IMR-90 (cell line): ENCODE data around the gene ZNF134. TPM values are rescaled to one million over a fixed set of nuclear protein-coding genes. Genes with fewer than 3 reads are reported as not detected.

Experiments
- ATAC-seq: fragments of 200-7000 bp; cut with Tn5 transposase; 2 replicates; pipeline ENCODE4 v1.9.1; 2020; ENCODE audit warnings: low read depth, mild to moderate bottlenecking, moderate library complexity
- BruUV-seq: library from RNA; stranded (reverse); fragments of 400-500 nt; replicated peaks from 2 replicates; lab custom pipeline; 2021; lab: Mats Ljungman, UMichigan
- CTCF ChIA-PET: fragments of 300-600 bp; formaldehyde crosslinking; extraction: SDS; loops from one replicate; lab custom pipeline; 2021; ENCODE audit warnings: antibody characterized with exemption; lab: Yijun Ruan, JAX
- POLR2A ChIA-PET: fragments of 300-600 bp; sonication (Branson Sonifier 250); formaldehyde crosslinking; loops from one replicate; lab custom pipeline; 2022; ENCODE audit warnings: antibody characterized with exemption; ENCODE audit not compliant: unreplicated experiment; lab: Charles Lee
- DNase-seq: peaks from one replicate; pipeline ENCODE4 v3.0.0; 2013
- H2AFZ ChIP-seq: replicated peaks from 2 replicates; pipeline ENCODE3; 2013; ENCODE audit warnings: low read length, mild to moderate bottlenecking; ENCODE audit not compliant: poor library complexity
- H2AK5ac ChIP-seq: 2 replicates; pipeline ENCODE4 v1.6.1; 2013; ENCODE audit warnings: low read depth, low read length, inconsistent platforms
- H2AK9ac ChIP-seq: replicated peaks from 2 replicates; pipeline ENCODE3; 2013; ENCODE audit warnings: mild to moderate bottlenecking, low read depth, low read length, moderate library complexity; ENCODE audit not compliant: poor library complexity
- H2BK120ac ChIP-seq: 2 replicates; pipeline ENCODE4 v1.6.1; 2013; ENCODE audit warnings: low read depth, low read length, inconsistent platforms
- H2BK15ac ChIP-seq: 3 replicates; pipeline ENCODE4 v1.6.1; 2013; ENCODE audit warnings: low read depth, low read length, inconsistent platforms
- H2BK20ac ChIP-seq: 2 replicates; pipeline ENCODE4 v1.6.1; 2013; ENCODE audit warnings: low read depth, mild to moderate bottlenecking, inconsistent platforms, low read length, moderate library complexity
- H2BK5ac ChIP-seq: 2 replicates; pipeline ENCODE4 v1.6.1; 2013; ENCODE audit warnings: mild to moderate bottlenecking, low read depth, low read length, inconsistent platforms; ENCODE audit not compliant: poor library complexity, severe bottlenecking
- H3K14ac ChIP-seq: replicated peaks from 2 replicates; pipeline ENCODE4 v1.6.1; 2013; ENCODE audit warnings: low read depth, low read length, inconsistent platforms
- H3K18ac ChIP-seq: 2 replicates; pipeline ENCODE4 v1.6.1; 2013; ENCODE audit warnings: low read depth, low read length, control low read depth
- H3K23ac ChIP-seq: 2 replicates; pipeline ENCODE4 v1.6.1; 2013; ENCODE audit warnings: low read depth, low read length, inconsistent platforms
- H3K27ac ChIP-seq: 2 replicates; pipeline ENCODE4 v1.5.1; 2013; ENCODE audit warnings: mild to moderate bottlenecking, control low read depth, low read length; ENCODE audit not compliant: insufficient read depth
- H3K27me3 ChIP-seq: 2 replicates; pipeline ENCODE4 v1.6.1; 2013; ENCODE audit warnings: low read length; ENCODE audit not compliant: control insufficient read depth, insufficient read depth
- H3K36me3 ChIP-seq: 2 replicates; pipeline ENCODE4 v1.6.1; 2013; ENCODE audit warnings: low read length, mixed read lengths; ENCODE audit not compliant: control insufficient read depth, insufficient read depth
- H3K4ac ChIP-seq: 2 replicates; pipeline ENCODE4 v1.6.1; 2013; ENCODE audit warnings: low read depth, low read length, inconsistent platforms
- H3K4me1 ChIP-seq: 2 replicates; pipeline ENCODE4 v1.6.1; 2013; ENCODE audit warnings: low read length, mixed read lengths; ENCODE audit not compliant: control insufficient read depth, insufficient read depth
- H3K4me2 ChIP-seq: 2 replicates; pipeline ENCODE4 v1.6.1; 2013; ENCODE audit warnings: low read depth, mild to moderate bottlenecking, control low read depth, low read length, moderate library complexity
- H3K4me3 ChIP-seq: 2 replicates; pipeline ENCODE4 v1.5.1; 2013; ENCODE audit warnings: low read depth, mild to moderate bottlenecking, control low read depth, low read length, moderate library complexity; ENCODE audit not compliant: insufficient read depth
- H3K56ac ChIP-seq: 2 replicates; pipeline ENCODE4 v1.6.1; 2013; ENCODE audit warnings: low read length, inconsistent platforms; ENCODE audit not compliant: insufficient read depth; ENCODE audit errors: extremely low read depth
- H3K79me1 ChIP-seq, 2 experiments: 2 replicates each; pipeline ENCODE4 v1.6.1; 2013; ENCODE audit warnings: low read length in 2 of 2, inconsistent platforms in 1 of 2, low read depth in 1 of 2
- H3K9ac ChIP-seq: 2 replicates; pipeline ENCODE4 v1.6.1; 2013; ENCODE audit warnings: low read depth, low read length, control low read depth
- H3K9me1 ChIP-seq: 2 replicates; pipeline ENCODE4 v1.6.1; 2013; ENCODE audit warnings: low read length, inconsistent platforms; ENCODE audit not compliant: insufficient read depth
- H3K9me3 ChIP-seq: 2 replicates; pipeline ENCODE4 v1.6.1; 2013; ENCODE audit warnings: low read length; ENCODE audit not compliant: control insufficient read depth, insufficient read depth
- H4K20me1 ChIP-seq: 2 replicates; pipeline ENCODE4 v1.6.1; 2013; ENCODE audit warnings: low read length, inconsistent platforms; ENCODE audit not compliant: insufficient read depth
- H4K5ac ChIP-seq: 2 replicates; pipeline ENCODE4 v1.6.1; 2013; ENCODE audit warnings: mild to moderate bottlenecking, low read depth, low read length, control low read depth
- H4K8ac ChIP-seq, 2 experiments: 2 replicates each; pipeline ENCODE4 v1.6.1; 2013; ENCODE audit warnings: low read depth in 2 of 2, low read length in 2 of 2, control low read depth in 1 of 2, inconsistent platforms in 1 of 2
- H4K91ac ChIP-seq: 2 replicates; pipeline ENCODE4 v1.6.1; 2013; ENCODE audit warnings: low read depth, low read length, inconsistent platforms; ENCODE audit not compliant: insufficient read depth
- BHLHE40 ChIP-seq: fragments of 150-350 bp; IDR thresholded peaks from 2 replicates; pipeline ENCODE4 v1.6.1; 2016; ENCODE audit warnings: mild to moderate bottlenecking, low read depth, low read length
- CEBPB ChIP-seq: IDR thresholded peaks from 2 replicates; pipeline ENCODE4 v1.6.1; 2012; ENCODE audit warnings: low read depth, low read length, improper control_type of control experiment
- MAZ ChIP-seq: IDR thresholded peaks from 2 replicates; pipeline ENCODE4 v1.6.1; 2012; ENCODE audit warnings: low read depth, mild to moderate bottlenecking, low read length, improper control_type of control experiment, moderate library complexity, borderline replicate concordance
- MXI1 ChIP-seq: IDR thresholded peaks from 2 replicates; pipeline ENCODE4 v1.6.1; 2012; ENCODE audit warnings: low read depth, mild to moderate bottlenecking, low read length, moderate library complexity, borderline replicate concordance
- NFE2L2 ChIP-seq: fragments of 150-350 bp; IDR thresholded peaks from 2 replicates; pipeline ENCODE4 v1.6.1; 2016; ENCODE audit warnings: low read depth, mild to moderate bottlenecking, low read length
- RFX5 ChIP-seq: IDR thresholded peaks from 2 replicates; pipeline ENCODE4 v1.8.0; 2012; ENCODE audit warnings: low read depth, mild to moderate bottlenecking, low read length, moderate library complexity
- USF2 ChIP-seq: fragments of 150-350 bp; IDR thresholded peaks from 2 replicates; pipeline ENCODE4 v1.6.1; 2017; ENCODE audit warnings: mild to moderate bottlenecking, antibody characterized with exemption, low read length, low read depth
- WGBS, 2 experiments: methylation state at CpG; one replicate each; pipeline versions ENCODE4 v1.1.5 to v1.1.7; 2013; ENCODE audit warnings: missing lambda C conversion rate in 2 of 2; ENCODE audit not compliant: insufficient read length in 1 of 2; ENCODE audit errors: extremely low coverage in 2 of 2; 5-methylcytosine and 5-hydroxymethylcytosine counted together
- dilution Hi-C: fragments of 300-500 bp; cut with HindIII; formaldehyde crosslinking; loops from one replicate; pipeline ENCODE4 v1.14.3; 2018; ENCODE audit warnings: low sequenced_read_pairs; ENCODE audit not compliant: unreplicated experiment
- in situ Hi-C: fragments of 300-500 bp; cut with MboI; formaldehyde crosslinking; loops from 3 replicates; pipeline ENCODE4 v1.14.3; 2019; ENCODE audit warnings: low sequenced_read_pairs, inconsistent platforms, mixed read lengths
- intact Hi-C: fragments of 100-400 bp; cut with micrococcal nuclease; formaldehyde crosslinking; loops from 2 replicates; pipeline ENCODE4 v1.10.0; 2022
- polyA plus RNA-seq, 3 experiments: library from polyadenylated mRNA; depleted of rRNA; stranded (reverse); fragments of >200 nt; gene quantifications; 2 replicates each; pipeline ENCODE4 v1.2.3, GENCODE V29; 2012; ENCODE audit warnings: low replicate concordance in 1 of 3
- total RNA-seq: library from RNA; depleted of rRNA; stranded (reverse); fragments of >200 nt; gene quantifications from 2 replicates; pipeline ENCODE4 v1.2.3, GENCODE V29; 2012
- TF ChIP-seq, protein P1 (sequence below): conservative IDR thresholded peaks from 2 replicates; pipeline ENCODE4 v1.5.1; 2012; ENCODE audit warnings: mild to moderate bottlenecking, low read depth, low read length, improper control_type of control experiment

ZNF134 gene
- total and polyA plus RNA-seq, 2 of the 4 experiments (the other 2 are of a cell fraction), result 6.2 to 31.0 TPM

DNA sequence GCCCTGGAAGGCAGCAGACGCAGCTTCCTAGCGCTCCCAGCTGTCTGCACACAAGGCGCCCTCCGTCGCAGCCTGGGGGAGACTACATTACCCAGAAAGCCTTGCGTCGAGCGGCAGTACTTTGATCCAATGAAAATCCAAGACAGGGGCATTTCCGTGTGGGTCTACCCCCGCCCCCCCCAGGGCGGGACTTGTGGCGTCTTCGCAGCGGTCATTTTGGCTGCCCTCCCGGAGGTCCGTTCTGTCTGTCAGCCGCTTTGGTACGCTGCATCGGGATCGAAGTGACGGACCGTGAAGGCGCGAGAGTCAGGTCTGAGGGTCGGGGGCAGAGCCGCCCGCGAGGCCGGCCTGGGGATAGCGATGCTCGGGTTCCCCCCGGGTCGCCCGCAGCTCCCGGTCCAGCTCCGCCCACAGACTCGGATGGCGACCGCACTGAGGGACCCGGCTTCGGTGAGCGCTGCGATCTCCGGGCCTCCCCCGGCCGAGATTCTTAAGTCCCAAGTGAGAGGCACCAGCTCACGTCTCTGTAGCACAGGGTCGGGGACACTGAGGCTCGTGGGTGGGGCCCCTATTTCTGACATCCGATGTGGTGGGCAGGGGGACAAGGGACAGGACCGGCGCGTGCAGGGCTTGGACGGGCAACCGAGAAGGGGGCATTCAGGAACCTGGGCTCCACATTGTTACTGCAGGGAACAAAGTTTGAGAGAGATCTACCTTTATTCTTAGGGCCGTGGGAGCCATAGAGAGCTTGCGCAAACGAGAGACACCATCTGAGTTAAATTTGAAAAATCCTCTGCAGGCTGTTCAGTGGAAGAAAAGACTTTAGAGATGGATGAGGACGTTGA lies 19.2 kb downstream of the ZNF134 start, which contains the start of gene ZNF211:
Gene ZNF211 (plus strand): TSS at position 182 of the 845 bp plus-strand sequence. CDS start 179 bp downstream, at position 361.
- H3K9me1 ChIP-seq, result peaks cover 12% of the 10 kb centered on the region; the same call in 1 of the 2 replicates
- BruUV-seq, result no TSS peak
- peak within 1 kb of the TSS; percentile 64 for H2BK5ac ChIP-seq
- DNase-seq (peak; percentile 93), ATAC-seq (peak; percentile 100)
- peak within 1 kb of the TSS; percentile 64 for H3K23ac ChIP-seq
- intact Hi-C loops, result loop anchor here (2.0 to 5.0 kb wide), 2 partner anchors 49 to 54 kb away; partner anchors contain the start of genes ZNF416 and ZNF551
- H2BK120ac ChIP-seq, result peak within 1 kb of the TSS; percentile 25; the same call in 1 of the 2 replicates
- peak within 1 kb of the TSS; percentile 83 for H3K4me3 ChIP-seq
- no peaks in the 10 kb centered on the region for H3K27me3 ChIP-seq
- no peak within 1 kb of the TSS; the same call in 1 of the 2 replicates for H4K91ac ChIP-seq
- in situ Hi-C loops, result no loop called here
- H2AFZ ChIP-seq, result peak within 1 kb of the TSS; percentile 96
- dilution Hi-C loops, result no loop called here
- peak within 1 kb of the TSS; percentile 78 for H3K27ac ChIP-seq
- no peaks in the 10 kb centered on the region for H4K20me1 ChIP-seq
- peak within 1 kb of the TSS; percentile 63; the same call in 1 of the 2 replicates for H3K56ac ChIP-seq
- H3K79me1 ChIP-seq, result peaks cover 10 to 18% of the 10 kb centered on the region in 2 experiments
- CTCF ChIA-PET, result interaction anchor here (0.5 kb wide), 1 partner anchor 269 kb away, joined by 3 read pairs; no protein-coding TSS in a partner anchor
- H3K9me3 ChIP-seq, result peaks cover 7% of the 10 kb centered on the region
- H2BK20ac ChIP-seq, result no peak within 1 kb of the TSS
- H4K5ac ChIP-seq, result peak within 1 kb of the TSS; percentile 63
- peaks cover 9% of the 10 kb centered on the region for H3K36me3 ChIP-seq
- TF ChIP-seq USF2 (0 out of 2 replicates have a peak, but pooled peaks have one; percentile 13), RFX5 (no peak), CEBPB (peak; percentile 54), MXI1 (no peak), BHLHE40 (no peak), MAZ (peak; percentile 89), NFE2L2 (no peak)
- TF ChIP-seq, protein P1, sequence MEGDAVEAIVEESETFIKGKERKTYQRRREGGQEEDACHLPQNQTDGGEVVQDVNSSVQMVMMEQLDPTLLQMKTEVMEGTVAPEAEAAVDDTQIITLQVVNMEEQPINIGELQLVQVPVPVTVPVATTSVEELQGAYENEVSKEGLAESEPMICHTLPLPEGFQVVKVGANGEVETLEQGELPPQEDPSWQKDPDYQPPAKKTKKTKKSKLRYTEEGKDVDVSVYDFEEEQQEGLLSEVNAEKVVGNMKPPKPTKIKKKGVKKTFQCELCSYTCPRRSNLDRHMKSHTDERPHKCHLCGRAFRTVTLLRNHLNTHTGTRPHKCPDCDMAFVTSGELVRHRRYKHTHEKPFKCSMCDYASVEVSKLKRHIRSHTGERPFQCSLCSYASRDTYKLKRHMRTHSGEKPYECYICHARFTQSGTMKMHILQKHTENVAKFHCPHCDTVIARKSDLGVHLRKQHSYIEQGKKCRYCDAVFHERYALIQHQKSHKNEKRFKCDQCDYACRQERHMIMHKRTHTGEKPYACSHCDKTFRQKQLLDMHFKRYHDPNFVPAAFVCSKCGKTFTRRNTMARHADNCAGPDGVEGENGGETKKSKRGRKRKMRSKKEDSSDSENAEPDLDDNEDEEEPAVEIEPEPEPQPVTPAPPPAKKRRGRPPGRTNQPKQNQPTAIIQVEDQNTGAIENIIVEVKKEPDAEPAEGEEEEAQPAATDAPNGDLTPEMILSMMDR, result 0 out of 2 replicates have a peak, but pooled peaks have one; percentile 2
- peak within 1 kb of the TSS; percentile 14 to 73; a peak in 3 of 4 replicates for H4K8ac ChIP-seq
- H2BK15ac ChIP-seq, result no peak within 1 kb of the TSS
- peak within 1 kb of the TSS; percentile 80 for H3K4ac ChIP-seq
- H3K14ac ChIP-seq, result peak within 1 kb of the TSS; percentile 71
- H3K4me2 ChIP-seq, result peak within 1 kb of the TSS; percentile 91
- no peak within 1 kb of the TSS for H2AK5ac ChIP-seq
- H3K4me1 ChIP-seq, result peaks cover 4% of the 10 kb centered on the region
- WGBS, 2 experiments, result 0% methylated on average over 39 of the region's 59 CpGs; no CpG with 5 or more reads in 1 of the 2 experiments
- POLR2A ChIA-PET, result interaction anchor here (0.6 to 0.7 kb wide), 2 partner anchors 19 to 95 kb away, joined by 3 to 4 read pairs; partner anchors contain the start of gene ZNF134
- H3K18ac ChIP-seq, result no peak within 1 kb of the TSS; the same call in 1 of the 2 replicates
- peak within 1 kb of the TSS; percentile 78 for H3K9ac ChIP-seq
- peak within 1 kb of the TSS; percentile 83 for H2AK9ac ChIP-seq
